ENCODE results near the gene ZGLP1. TPM values are rescaled to one million over a fixed set of nuclear protein-coding genes. Genes with fewer than 3 reads are reported as not detected.

Gene ZGLP1
- total and polyA plus RNA-seq, 2 of the 13 experiments (the other 11 are each of a cell fraction or from before 2014, with no cell fraction given), result 2.4 to 3.0 TPM

- TF ChIP-seq ZBTB40 (IDR thresholded peaks at IDR 0.05) (no peak), ZBTB40 (CRISPR knock-in tag; IDR thresholded peaks at IDR 0.05) (peak; percentile 34; the same call in 1 of the 2 replicates), SP4 (CRISPR knock-in tag; IDR thresholded peaks at IDR 0.05) (peak; percentile 90), HNRNPLL (IDR thresholded peaks at IDR 0.05; ENCODE audit: low read depth, low read length, poor library complexity, severe bottlenecking) (peak; percentile 69), ZHX1 (CRISPR knock-in tag; IDR thresholded peaks at IDR 0.05; ENCODE audit: low read depth) (0 out of 2 replicates have a peak, but pooled peaks have one; percentile 38), PHB2 (IDR thresholded peaks at IDR 0.05; ENCODE audit: partially characterized antibody) (no peak), ZNF34 (CRISPR knock-in tag; IDR thresholded peaks at IDR 0.05; ENCODE audit: borderline replicate concordance) (no peak), SRF (IDR thresholded peaks at IDR 0.05; ENCODE audit: low read depth, low read length) (no peak), ATF7 (IDR thresholded peaks at IDR 0.05) (no peak), ATF7 (CRISPR knock-in tag; IDR thresholded peaks at IDR 0.05) (no peak), TBX2 (CRISPR knock-in tag; IDR thresholded peaks at IDR 0.05; ENCODE audit: borderline replicate concordance) (peak; percentile 82), ZNF317 (CRISPR knock-in tag; IDR thresholded peaks at IDR 0.05) (peak; percentile 40; the same call in 1 of the 2 replicates), ADNP (CRISPR knock-in tag; IDR thresholded peaks at IDR 0.05) (no peak), GMEB1 (CRISPR knock-in tag; IDR thresholded peaks at IDR 0.05; ENCODE audit: borderline replicate concordance) (peak; percentile 54)
Measured at GRCh38 chr19:10334588-10335351, 25.2 kb upstream of the ZGLP1 start (continued).

Measured in HepG2 (cell line).